Stimulated activated CD4-positive, alpha-beta T cell treated with anti-CD3 and anti-CD28 coated beads, Interleukin-1b, Interleukin-23, amount 100 ng/mL, for 48 hours (primary cell): ENCODE data around the gene TMA7B.
"Not testable (repeated sequence)": the region's sequence is repeated elsewhere in the genome, so short reads cannot be mapped to it uniquely, and the experiment has no call there.

Experiments
- DNase-seq: peaks from one replicate; pipeline ENCODE4 v3.0.0-alpha.2; 2020

TMA7B gene

DNA sequence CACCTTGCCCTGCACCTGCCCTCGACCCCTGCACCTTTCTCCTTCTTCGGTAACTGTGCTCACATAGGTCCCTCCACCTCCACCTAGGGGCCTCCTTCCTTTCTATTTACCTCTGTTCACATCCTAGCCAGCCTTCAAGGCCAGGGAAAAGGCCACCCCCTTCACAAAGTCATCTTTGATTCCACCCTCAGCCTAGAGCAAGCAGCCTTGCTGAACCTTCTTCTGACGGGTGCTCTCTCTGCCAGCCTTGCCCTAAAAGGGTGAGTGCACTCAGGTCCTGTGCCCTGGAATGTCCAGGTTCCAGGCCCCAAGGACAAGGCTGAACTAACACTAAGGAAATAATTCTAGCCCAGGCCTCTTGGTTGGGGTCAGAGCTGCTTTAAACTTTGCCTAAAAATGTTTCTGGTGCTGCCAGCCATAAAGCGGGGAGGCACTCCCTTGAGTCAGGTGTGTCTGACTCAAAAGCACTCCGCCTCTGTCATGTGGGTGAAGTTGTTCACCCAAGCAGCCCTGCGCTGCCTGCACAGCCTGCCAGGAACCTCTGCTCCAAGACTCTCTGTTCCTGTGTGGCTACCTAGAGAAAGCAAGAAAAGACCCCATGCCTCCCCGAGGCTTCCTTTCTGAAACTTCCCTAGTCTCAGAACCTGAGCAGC is 25.3 kb downstream of the TMA7B start:
- peak; percentile 35 for DNase-seq

DNA sequence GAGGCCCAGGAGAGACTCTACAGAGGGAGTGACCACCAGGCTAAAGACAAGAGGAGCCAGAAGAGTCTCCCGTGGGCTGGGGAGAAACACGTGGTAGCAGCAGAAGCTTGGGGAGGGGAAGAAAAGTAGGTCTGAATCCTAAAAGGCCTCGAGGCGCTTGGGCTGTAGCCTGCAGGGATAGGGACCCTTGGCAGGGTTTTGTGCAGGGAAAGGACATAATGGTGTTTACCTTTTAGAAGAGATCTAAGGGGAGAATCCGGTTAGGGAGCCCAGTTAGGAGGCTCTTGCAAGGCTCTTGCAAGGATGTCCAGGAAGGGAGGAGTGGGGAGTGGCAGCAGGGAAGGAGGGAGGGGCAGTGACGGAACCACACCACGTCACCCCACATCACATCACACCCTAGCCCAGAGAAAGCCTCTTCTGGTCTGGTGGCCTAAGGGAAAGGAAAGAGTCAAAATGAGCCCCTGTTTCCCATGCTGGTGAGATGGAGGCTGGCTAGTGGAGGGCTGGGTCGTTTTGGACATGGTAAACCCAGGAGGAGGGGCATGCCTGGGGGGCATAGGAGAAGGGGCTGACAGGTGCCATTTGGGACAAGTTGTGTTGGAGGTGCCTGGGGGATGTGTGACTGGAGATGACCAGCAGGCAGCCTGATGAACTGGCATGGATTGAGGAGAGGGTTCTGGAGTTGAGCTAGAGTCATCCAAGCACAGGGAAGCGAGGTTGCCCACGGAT is 28.4 kb downstream of the TMA7B start:
- DNase-seq, result no peak

DNA sequence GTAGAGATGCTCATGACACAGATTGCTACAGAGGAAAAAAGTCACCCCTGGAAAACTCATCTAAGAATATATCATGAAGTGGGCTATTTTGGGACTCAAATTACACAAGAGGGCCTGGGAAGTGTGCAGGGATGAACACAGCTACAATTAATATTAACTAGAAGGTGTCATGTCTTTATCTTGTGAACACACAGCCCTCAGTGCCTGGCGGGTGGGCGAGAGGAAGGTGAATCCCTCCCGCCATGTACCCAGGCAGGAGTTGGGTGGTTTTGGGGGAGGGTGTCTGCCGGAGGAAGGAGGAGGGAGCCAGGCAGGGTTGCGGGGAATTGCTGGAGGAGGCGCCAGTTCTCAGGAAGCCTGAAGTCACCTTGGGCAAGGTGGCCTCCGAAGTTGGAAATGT is 29.4 kb downstream of the TMA7B start:
- no peak for DNase-seq

DNA sequence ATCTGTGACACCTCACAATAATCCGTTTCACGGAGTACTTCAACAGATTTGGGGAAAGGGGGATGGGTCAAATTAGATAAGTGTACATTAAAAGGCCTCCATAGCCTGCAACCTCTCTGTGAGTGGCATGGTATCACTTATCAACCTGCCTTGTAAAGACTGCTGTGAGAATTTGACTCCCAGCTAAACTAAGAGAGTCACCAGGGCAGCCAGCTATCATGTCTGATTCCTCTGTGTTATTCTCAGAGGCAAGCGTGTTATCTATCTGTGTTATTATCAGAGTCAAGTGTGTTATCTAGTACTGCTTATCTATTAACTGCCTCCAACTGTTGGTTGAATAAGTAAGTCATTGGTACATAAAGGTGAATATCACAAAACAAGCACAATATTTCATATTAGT is 30.5 kb downstream of the TMA7B start:
- DNase-seq, result no peak

DNA sequence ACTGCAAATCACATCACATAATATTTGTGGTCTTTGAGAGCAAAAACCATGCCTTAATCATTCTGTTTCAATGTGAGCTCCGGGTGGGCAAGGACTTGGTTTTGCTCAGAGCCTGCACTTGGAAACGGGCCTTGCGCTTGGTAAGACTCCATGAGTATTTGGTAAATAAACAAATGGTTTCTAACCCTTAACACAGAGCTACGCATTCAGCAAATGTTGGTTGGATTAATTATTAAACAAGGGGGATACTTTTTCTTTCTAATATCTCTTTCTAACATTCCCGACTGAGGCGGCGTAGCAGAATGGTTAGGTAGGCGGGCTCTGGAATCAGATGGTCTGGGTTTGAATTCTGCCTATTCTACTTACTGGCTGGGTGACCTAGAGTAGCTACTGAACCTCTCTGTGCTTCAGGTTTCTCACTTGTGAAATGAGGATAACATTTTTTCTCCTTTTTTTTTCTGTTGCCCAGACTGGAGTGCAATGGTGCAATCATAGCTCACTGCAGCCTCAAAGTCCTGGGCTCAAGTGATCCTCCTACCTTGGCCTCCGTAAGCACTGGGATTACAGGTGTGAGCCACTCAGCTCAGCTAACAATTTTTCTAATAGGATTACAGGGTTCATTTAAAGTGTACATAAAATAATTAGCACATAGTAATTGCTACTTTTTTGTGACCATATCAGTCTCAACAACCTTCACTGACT is 31.1 kb downstream of the TMA7B start:
- DNase-seq, result no peak

DNA sequence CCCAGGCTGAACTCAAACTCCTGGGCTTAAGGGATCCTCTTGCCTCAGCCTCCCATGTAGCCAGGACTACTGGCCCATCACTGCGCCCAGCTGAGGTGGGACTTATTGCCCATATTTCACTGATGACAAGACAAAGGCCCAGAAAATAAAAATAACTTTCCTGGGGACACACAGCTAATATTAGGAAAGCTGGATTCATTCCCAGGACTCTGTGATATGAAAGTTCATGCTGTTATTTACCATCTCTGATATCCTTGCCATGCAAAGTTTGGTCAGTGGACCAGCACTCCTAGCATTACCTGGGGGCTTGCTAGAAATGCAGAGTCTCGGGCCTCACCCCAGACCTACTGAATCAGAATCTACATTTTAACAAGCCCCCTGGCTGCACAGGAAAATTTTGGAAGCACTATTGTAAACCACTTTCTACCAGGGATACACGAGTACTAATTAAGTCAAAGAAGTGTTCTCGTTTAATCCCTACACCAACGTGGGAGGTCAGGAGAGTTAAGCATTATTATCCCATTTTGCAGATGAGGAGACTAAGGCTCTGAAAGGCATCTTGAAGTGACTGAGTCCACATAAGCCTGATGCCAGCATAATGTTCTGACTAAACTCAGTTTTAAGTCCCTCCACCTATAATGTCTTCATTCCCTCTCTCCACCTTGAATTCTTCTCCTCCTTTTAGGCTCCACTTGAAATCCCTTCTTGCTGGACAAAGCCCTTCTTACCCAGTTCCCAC is 32.1 kb downstream of the TMA7B start:
- DNase-seq, result no peak

DNA sequence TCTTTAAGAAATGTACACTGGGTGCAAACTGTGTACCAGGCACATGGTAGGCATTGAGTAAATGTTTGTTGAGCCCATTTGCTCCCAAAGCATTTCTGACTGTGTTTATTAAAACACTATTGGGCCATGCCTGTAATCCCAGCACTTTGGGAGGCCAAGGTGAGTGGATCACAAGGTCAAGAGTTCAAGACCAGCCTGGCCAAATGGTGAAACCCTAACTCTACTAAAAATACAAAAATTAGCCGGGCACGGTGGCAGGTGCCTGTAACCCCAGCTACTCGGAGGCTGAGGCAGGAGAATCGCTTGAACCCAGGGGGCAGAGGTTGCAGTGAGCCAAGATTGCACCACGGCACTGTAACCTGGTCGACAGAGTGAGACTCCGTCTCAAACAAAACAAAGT is 32.7 kb downstream of the TMA7B start:
- DNase-seq, result not testable (repeated sequence)

DNA sequence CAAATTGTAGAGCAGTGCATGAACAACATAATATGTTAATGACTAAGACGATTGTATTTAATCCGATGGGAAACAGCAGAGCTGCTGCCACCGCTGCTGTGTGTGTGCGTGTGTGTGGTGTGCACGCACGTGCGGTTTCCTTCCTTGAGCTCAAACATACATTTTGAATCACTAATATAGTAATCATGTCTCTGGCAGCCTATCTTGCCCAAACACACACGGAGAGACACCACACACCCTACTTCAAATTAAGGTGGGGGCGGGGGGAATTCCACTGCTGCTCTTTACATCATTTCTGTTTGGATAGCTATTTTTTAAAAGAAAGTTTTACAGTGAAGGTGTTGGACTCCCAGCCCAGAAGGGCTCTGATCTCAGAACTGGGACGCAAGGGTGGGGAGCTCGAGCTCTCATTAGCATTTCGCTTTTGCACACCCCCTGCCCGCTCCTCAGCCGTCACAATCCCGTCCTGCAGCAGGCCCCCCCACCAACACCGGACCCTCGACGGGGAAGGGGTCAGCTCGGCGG is 33.9 kb downstream of the TMA7B start:
- peak; percentile 56 for DNase-seq

DNA sequence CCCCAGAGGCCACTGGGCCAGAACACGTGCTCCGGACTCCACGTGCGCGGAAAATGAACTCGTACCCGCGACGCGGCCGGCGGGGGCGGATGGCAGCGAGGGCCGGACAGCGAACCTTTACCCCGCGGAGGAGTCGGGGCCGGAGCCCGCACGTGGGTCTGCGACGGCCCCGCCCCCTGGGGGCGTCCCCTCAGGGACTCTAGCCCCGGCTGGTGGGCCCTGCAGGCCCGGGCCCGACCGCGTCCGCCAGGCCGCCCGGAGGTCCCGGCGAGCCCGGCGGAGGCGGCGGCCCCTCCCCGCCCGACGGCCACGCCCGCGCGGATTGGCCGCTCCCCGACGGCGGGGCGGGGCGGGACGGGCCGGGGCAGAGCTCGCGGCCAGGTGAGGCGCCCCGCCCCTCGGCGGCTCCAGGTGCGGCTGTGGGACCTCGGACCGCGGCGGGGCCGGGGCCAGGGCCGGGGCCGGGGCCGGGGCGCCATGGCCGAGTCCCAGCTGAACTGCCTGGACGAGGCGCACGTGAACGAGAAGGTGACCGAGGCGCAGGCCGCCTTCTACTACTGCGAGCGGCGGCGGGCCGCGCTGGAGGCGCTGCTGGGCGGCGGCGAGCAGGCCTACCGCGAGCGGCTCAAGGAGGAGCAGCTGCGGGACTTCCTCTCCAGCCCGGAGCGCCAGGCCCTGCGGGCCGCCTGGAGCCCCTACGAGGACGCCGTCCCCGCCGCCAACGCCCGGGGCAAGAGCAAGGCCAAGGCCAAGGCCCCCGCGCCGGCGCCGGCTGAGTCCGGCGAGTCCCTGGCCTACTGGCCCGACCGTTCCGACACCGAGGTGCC is 34.6 kb downstream of the TMA7B start, which contains the start of gene FAM83F:
TSS of gene FAM83F (plus strand) at position 389 of the 827 bp plus-strand sequence. CDS start at position 478, 89 bp downstream.
- DNase-seq, result no peak

DNA sequence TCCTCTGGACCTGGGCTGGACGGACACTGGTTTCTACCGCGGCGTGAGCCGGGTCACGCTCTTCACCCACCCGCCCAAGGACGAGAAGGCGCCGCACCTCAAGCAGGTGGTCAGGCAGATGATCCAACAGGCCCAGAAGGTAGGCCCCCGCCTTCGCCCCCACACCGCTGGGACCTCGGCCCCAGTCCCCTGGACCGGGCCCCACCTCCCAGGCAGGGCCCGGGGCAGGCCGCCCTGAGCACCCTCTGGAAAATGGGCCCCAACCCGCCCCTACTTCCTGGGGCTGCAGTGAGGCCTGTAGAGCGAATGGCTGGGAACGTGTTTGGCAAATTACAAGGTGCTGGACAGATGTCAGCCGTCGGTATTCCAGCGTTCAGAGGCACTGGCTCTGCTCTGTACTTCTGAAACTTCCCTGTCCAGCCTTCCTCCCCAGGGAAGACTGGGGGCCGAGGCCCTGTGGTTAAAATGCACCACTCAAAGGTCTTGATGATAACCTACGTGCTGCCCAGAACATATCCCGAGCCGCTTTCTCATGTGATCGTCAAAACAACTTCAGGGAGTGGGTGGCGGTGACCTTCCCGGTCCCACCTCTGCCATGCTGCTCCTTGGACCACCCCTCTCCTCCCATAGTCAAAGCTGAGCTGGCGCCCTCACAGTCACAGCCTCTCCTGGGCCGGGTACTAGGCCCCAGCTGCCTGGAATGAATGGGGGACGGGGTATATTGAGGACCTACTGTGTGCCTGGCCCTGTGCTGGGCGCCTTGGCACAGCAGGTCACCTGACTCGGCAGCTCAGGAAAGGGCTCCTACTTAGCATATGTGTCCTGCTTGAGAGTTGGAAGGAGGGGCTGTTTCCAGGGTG is 35.4 kb downstream of the TMA7B start:
- no peak for DNase-seq

DNA sequence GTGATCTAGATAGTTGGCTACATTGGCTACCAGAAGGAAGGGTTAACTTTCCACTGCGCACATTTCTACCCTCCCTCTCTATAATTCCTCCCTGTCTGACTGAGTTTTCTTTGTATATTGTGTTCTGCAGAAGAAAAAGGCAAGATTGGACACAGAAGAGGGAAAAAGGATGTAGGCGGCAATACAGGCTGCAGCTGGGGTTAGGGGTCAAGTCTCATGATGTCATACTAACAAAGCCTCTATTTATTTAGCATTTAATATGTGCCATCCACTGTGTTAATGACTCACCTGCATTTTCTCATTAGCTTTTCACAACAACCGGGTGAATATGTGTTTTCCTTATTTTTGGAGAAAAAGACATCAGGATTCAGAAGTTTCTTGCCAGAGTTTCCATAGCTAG is 36.5 kb downstream of the TMA7B start:
- no peak for DNase-seq

DNA sequence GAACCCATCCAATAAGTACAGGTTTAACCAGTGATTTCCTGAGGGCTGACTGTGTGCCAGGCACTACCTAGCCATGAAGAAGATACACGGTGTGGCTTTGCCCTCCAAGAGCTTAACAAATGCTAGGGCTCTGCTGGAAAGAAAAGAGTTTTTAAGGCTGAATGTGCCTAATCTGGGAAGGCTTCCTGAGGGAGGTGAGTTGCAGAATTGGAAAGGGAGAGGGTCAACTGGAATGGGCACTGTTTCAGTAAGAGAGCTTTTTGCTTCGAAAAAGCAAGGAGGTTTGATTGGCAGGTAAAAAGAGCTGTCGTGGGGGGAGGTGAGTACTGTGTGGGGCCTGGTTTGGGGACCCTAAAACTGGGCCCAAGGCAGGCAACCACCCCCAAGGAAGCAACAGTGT is 37.2 kb downstream of the TMA7B start:
- no peak for DNase-seq

DNA sequence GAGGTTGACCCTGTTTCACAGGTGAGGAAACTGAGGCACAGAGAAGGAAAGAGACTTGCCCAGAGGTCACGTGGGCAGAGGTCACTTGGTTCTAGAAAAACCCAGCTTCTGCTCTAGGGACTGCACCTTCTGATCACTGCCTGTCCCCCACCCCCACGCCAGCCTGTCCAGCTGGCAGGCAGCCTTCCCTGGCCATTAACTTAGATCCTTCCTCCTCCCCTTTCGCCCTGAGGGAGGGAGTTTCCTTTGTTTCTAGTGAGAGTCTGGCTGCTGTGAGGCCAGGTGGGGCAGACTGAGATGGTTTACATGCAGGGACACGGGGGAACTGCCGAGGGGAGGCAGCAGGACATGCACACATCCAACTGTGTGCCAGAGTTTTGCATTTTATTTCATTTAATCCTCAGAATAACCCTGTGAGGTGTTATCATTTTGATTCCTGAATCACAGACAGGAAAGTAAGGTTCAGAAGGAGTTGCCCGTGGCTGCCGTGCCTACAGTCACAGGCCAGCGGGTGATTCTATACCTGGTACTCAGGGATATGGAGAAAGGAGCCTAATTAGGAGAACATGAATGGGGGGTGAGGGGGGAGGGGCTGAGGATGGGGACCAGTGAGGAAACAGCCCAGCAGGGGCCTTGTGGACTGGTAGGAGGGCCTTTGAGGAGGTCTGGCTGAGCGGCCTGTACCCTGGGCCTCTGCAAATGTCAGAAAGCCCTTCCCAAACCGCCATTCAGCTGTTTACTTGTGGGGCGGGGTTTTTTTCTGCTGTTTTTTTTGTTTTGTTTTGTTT is 37.9 kb downstream of the TMA7B start:
- no peak for DNase-seq

DNA sequence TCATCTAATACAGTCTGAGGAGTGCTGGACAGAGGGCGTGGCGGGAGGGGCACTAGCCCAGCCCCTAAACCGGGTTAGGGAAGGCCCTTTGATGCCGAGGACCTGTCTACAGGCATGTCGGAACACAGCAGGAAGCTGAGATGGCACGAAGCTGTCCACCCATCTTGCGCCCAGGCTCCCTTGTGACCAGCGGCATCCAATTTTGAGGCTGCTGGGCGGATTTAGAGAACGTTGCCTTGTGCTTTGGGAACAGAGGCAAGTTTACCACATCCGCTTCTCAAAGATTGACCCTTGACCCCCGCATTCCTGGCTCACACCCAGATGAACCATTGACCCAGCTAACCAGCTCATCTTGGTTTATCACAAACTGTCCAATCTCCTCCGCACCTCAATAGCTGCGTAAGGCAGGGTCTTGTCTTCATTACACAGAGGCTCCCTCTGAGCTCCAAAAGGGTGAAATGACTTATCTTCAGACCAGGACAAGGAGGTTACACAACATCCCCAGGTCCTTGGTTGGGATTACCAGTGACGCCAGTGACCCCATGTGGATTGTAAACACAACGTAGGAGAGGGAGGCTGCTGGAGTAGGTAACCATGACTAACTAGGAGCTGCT is 39.1 kb downstream of the TMA7B start:
- DNase-seq, result no peak

DNA sequence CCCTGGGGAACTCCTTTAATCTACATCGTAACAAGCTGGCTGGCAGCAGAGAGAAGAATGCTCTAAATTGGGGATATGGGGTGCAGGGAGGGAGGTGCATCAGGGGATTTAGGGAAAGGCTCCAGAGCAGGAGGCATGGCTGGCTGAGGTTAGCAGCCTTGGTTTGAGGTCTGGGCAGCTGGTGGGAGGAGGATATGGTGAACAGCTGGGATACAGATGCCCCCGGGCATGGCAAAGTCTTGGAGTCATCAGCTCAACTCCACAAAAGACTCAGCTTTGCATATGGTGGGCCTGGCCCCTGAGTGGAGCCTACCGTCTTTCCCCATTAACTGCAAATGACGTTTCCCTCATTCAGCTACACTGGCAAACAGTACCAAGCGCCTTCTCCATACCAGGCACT is 40.0 kb downstream of the TMA7B start:
- no peak for DNase-seq

DNA sequence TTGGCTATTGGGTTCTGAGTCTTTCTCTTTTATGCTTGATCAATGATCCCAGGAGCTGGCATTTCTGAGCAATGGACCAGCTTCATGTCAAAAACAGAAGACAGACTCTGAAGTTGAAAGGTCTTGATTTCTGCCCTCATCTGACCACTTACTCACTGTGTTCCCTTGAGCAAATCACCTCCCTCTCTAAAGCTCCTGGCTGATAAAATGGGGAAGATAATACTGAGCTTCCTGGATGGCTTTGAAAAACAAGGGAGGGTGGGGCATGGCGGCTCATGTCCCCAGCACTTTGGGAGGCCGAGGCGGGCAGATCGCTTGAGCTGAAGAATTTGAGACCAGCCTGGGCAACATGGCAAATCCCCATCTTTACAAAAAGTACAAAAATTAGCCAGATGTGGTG is 40.9 kb downstream of the TMA7B start:
- DNase-seq, result no peak

DNA sequence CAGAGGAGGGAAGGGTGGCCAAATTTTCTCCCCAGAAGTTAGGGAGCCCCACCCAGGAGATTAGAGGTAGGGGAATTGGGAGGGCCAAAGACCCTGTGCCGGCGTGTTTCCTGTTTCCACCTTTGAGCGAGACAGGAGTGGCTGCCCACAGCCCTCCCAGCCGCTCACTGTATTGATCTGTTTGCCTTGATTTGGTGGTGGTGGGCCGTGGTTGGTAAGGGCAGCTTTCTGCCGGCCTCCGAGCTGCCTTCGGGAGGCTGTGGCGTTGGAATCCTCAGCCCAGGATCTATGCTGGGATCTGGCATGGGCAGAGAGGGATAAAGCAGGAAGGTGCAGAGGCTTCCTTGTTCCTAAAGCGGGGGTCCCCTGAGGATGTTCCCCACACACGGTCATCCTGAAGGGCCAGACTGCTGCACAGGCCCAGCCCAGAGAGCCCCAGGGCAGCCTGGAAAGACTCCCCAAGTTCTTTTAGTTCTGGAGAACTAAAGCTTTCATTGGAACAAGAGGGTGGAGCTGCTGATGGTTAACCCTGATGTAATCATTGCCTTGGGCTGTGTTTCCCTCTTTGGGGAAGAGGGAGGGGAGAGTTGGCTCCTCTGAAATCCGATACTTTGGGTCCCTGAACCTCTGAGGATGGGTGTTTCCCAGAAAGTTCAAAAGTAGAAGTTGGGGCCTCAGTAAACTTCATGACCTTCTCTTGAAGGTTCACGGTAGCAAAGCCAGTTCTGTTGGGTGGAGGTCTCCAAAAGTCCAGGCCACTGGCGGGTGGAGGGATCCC is 41.8 kb downstream of the TMA7B start:
- DNase-seq, result no peak

DNA sequence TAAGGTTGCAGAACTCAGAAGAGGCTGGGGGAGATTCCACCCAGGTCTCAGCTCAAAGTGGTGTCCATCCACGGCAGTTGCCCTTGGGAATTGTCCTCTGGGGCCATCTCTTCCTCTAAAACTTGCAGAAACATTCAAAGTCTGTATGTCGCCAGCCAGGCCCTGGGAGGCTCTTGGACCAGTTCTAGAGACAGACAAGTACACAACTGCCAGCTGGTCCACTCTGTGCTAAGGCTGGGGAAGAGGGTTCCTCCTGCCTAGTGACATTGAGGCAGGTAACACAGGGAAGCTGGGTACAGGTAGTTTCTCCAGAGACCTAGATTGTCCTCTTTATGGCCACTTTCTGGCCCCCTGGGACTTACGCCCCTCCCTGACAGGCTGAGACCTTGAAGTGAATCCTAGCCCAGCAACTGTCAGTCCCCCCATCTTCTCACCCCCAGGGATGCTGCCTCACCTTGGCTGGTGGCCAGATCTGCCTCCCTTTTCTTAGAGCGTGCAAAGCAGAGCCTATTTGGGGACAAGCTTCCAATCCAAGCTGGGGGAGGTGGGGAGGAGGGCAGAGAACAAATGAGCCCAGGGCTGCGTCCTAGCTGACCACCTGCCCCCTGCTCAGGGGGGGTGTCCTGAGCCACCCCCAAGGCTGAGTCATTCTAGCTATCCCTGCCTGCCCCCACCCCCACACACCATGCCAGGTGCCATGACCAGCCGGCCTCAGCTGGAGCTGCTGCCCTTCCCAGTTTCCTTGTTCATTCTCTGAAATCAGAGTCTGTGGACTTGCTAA is 42.9 kb downstream of the TMA7B start:
- DNase-seq, result no peak
